Ecto neural progenitor cell (in vitro differentiated cells): ENCODE measurements around the gene SLC6A20.
A peak's percentile ranks its signal among the peaks of the same experiment; 100 is the strongest.

Experiments
- DNase-seq: peaks from one replicate; pipeline ENCODE4 v3.0.0-alpha.2; 2018; ENCODE audit warnings: low spot score

SLC6A20 gene

DNA sequence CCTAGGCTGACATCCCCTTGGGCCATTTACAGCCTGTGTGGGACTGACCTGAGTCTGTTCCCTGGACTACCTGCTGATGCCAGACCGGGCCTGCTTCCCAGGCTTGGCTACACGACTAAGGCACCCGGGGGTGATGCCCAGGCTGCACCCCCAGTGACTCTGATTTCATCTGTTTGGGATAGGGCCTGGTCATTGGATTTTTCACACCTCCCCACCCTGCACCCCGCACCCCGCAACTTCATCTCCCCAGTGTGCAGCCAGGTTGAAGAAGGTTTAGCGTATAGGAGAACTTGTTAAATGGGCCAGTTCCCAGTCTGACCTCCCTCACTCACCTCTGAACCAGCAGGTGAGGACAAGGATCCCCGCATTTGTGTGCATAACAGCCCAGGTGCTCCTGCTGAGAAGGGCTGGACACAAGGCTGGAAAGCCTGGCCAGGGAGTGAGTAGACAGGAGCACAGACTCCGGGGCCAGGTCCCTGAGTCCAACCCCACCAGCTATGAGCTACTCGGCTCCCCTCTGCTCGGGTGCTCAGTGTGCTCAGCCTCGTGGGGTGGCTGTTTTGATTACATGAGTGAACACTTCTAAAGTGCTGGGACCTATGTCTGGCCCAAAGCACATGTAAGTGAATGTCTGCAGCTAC lies 18.5 kb downstream of the SLC6A20 start:
- DNase-seq: no peak

GRCh38 chr3:45777111-45777745 lies 19.1 kb downstream of the SLC6A20 start:
- no peak for DNase-seq

DNA sequence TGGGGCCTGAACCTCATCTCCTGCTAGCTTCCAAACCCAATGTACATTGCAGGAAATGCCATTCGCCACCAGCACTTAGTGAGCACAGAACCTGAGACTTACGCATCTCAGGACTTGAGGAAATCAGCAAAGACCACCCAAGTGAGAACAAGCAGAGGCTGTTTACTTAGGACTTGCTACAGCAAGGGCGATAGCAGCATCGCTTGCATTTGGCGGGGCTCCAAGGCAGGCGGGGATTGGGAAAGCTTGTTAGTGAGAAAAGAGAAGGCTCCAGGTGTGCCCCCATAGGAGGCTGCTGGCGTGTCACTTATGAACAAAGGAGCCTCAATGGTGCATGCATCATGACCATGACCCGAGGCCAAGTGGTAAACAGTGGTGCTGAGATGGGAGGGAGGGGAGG lies 19.7 kb downstream of the SLC6A20 start:
- no peak for DNase-seq

- no peak for DNase-seq
These were observed 20.1 kb downstream of the SLC6A20 start for GRCh38 chr3:45776301-45776595.

DNA sequence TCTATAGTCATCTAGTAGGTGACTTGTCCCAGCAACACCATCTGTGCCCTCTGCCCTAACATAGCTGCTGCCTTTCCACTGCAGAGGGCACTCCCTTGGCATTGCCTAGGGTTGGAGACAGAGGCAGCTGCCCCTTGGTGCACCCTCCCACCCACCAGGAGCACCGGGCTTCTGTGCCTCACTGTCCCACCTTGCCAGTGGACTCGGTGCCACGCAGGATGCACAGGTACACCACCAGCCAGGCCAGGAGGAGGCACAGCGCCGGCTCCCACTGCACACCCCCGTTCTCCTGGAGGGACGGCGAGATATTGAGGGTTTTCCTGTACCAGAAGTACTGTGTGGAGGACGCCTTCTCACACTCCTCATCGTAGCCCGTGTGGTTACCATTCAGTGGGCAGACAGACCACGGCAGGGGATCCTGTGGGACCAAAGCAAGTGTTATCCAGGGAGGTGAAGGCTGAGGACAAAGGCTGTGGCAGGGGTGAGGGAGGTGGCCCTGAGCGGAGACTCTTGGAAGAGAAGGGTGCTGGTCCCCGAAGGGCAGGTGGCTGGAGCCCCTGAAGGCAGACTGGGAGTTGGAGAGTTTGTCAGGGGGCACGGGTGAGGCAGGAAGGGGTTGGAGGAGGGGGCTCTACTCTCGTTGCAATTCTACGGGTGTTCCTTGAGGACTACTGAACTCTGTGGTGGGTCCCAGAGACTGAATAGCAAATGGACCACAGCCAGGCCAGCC lies 20.6 kb downstream of the SLC6A20 start:
- DNase-seq: no peak

DNA sequence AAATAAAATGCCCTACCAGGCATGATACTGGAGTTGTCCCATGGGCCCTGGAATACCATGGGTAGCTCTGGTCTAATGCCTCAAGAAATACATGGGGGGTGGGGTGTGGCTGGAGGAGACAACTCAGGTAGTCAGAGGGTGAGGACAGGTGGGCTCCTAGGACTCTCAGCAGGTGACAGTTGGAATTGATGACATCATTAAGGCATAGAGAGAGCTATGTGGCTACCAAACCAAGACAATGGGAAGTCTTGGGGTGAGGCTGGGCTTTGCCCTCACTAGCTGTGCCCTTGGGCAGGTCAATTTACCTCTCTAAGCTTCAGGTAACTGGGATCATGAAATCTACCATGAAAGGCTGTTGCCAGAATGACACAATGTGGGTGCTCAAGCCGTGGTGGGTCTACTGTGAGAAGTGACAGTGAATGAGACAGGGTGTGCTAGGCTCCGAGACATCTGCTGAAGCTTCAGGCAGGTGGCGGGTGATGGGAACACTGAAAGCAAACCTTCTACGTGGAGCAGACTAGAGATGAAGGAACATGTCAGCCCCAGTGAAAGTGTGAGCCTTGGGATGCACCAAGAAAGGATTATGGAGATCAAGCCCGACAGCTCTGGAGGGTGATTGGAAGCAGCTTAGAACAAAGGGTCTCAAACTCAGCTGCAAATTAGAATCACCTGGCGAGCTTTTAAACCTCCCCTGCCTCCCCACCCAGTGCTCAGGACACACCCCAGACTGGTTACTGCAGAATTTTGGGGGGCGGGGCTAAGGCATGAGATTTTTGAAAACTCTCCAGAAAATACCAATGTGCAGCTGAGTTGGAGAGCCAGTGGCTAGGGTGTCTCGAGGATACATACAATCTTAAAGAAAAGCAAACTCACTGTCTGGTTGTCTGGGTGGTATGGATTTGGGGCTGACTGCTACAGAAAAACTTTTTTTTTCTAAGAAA lies 21.5 kb downstream of the SLC6A20 start:
- DNase-seq: no peak

DNA sequence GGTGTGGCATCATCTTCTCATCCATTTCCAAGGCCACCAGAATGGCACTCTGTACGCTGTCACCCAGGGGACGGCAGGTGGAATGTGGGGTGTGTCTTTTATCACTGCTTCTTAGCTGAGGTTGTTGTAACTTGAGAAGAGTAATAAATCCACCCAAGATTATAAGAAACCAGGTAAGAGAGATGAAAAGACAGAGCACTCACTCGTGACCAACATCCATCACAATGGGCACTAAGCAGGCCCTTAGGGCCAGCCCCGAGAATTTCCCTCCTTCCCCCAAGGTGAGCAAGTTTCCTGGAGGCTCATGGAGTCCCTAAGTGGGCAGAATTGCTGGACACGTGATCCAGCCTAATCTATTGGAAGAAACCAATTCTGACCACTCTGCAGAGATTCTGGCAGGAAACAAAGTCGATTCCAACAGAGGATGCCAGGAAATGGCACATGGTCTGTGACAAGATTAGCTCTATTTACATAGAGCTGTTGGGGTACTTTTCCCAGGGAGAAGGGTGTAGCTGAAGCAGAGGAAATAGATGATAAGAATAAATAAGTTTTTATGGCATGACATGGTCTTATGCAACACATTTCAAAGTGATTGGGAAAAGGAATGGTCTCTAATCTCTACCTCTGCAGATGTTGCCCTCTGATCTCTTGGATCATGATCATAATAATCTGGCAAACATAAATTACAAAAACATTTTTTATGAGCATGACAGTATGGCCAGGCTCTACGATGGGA lies 22.5 kb downstream of the SLC6A20 start:
- no peak for DNase-seq

- DNase-seq: no peak
These were observed 23.3 kb downstream of the SLC6A20 start for GRCh38 chr3:45773072-45773471.

GRCh38 chr3:45772341-45773035 lies 23.8 kb downstream of the SLC6A20 start:
- no peak for DNase-seq

GRCh38 chr3:45771831-45772230 lies 24.5 kb downstream of the SLC6A20 start:
- DNase-seq: no peak

- DNase-seq: no peak
These were observed 25.1 kb downstream of the SLC6A20 start for GRCh38 chr3:45771166-45771775.

GRCh38 chr3:45765958-45766357 lies 30.4 kb downstream of the SLC6A20 start:
- DNase-seq: no peak

- DNase-seq: no peak
These were observed 31.0 kb downstream of the SLC6A20 start for GRCh38 chr3:45765266-45765851.

GRCh38 chr3:45763303-45763675 lies 33.0 kb downstream of the SLC6A20 start:
- no peak for DNase-seq

GRCh38 chr3:45762647-45763302 lies 33.6 kb downstream of the SLC6A20 start:
- DNase-seq: no peak

DNA sequence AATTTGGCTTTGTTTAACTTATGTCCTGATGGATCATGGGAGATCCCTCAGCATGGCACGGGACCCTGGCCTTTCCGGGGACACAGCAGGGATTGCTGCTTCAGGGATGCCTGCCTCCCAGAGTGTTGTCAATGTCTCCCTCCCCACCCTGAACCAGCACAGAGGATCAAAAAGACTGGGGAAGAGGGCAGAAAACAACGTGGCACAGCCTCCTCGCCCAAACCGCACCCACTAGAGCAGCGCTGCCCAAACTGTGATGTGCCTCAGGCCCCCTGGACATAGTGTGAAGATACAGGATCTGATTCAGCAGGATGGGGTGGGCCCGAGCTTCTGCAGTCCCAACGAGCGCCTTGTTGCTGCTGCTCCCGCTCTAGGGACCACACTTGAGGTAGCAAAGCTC lies 34.5 kb downstream of the SLC6A20 start:
- no peak for DNase-seq

- DNase-seq: peak; percentile 76
These were observed 35.2 kb downstream of the SLC6A20 start for GRCh38 chr3:45760878-45761711.

DNA sequence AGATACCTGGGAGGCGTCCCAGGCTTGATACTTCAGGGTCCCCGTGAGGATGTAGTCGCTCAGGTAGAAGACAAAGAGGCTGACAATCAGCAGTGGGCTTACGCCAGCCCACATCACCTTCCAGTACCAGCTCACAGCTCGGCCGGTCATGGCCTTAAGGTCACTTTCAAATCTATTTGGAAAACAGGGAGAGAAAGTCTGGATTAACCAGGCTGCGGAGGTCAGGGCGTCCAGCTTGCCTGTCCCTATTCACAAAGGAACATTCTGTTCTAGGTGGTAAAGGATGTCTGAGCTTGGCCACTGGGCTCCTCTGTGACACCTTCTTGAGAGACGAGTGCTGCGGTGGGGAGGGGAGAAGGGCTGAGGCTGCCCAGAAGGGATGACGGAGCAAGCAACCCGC lies 36.5 kb downstream of the SLC6A20 start:
- DNase-seq: no peak

GRCh38 chr3:45758871-45759270 lies 37.5 kb downstream of the SLC6A20 start:
- no peak for DNase-seq
